IMR-90 (cell line): ENCODE data around the gene LIN52. TPM values are rescaled to one million over a fixed set of nuclear protein-coding genes. Genes with fewer than 3 reads are reported as not detected.
A peak's percentile ranks its signal among the peaks of the same experiment; 100 is the strongest.

Source experiments
- ATAC-seq: fragments of 200-7000 bp; cut with Tn5 transposase; 2 replicates; pipeline ENCODE4 v1.9.1; 2020; ENCODE audit warnings: low read depth, mild to moderate bottlenecking, moderate library complexity
- BruUV-seq: library from RNA; stranded (reverse); fragments of 400-500 nt; replicated peaks from 2 replicates; lab custom pipeline; 2021; lab: Mats Ljungman, UMichigan
- CTCF ChIA-PET: fragments of 300-600 bp; formaldehyde crosslinking; extraction: SDS; loops from one replicate; lab custom pipeline; 2021; ENCODE audit warnings: antibody characterized with exemption; lab: Yijun Ruan, JAX
- POLR2A ChIA-PET: fragments of 300-600 bp; sonication (Branson Sonifier 250); formaldehyde crosslinking; loops from one replicate; lab custom pipeline; 2022; ENCODE audit warnings: antibody characterized with exemption; ENCODE audit not compliant: unreplicated experiment; lab: Charles Lee
- DNase-seq: peaks from one replicate; pipeline ENCODE4 v3.0.0; 2013
- H2AFZ ChIP-seq: replicated peaks from 2 replicates; pipeline ENCODE3; 2013; ENCODE audit warnings: low read length, mild to moderate bottlenecking; ENCODE audit not compliant: poor library complexity
- H2AK5ac ChIP-seq: 2 replicates; pipeline ENCODE4 v1.6.1; 2013; ENCODE audit warnings: low read depth, low read length, inconsistent platforms
- H2AK9ac ChIP-seq: replicated peaks from 2 replicates; pipeline ENCODE3; 2013; ENCODE audit warnings: mild to moderate bottlenecking, low read depth, low read length, moderate library complexity; ENCODE audit not compliant: poor library complexity
- H2BK120ac ChIP-seq: 2 replicates; pipeline ENCODE4 v1.6.1; 2013; ENCODE audit warnings: low read depth, low read length, inconsistent platforms
- H2BK15ac ChIP-seq: 3 replicates; pipeline ENCODE4 v1.6.1; 2013; ENCODE audit warnings: low read depth, low read length, inconsistent platforms
- H2BK20ac ChIP-seq: 2 replicates; pipeline ENCODE4 v1.6.1; 2013; ENCODE audit warnings: low read depth, mild to moderate bottlenecking, inconsistent platforms, low read length, moderate library complexity
- H2BK5ac ChIP-seq: 2 replicates; pipeline ENCODE4 v1.6.1; 2013; ENCODE audit warnings: mild to moderate bottlenecking, low read depth, low read length, inconsistent platforms; ENCODE audit not compliant: poor library complexity, severe bottlenecking
- H3K14ac ChIP-seq: replicated peaks from 2 replicates; pipeline ENCODE4 v1.6.1; 2013; ENCODE audit warnings: low read depth, low read length, inconsistent platforms
- H3K18ac ChIP-seq: 2 replicates; pipeline ENCODE4 v1.6.1; 2013; ENCODE audit warnings: low read depth, low read length, control low read depth
- H3K23ac ChIP-seq: 2 replicates; pipeline ENCODE4 v1.6.1; 2013; ENCODE audit warnings: low read depth, low read length, inconsistent platforms
- H3K27ac ChIP-seq: 2 replicates; pipeline ENCODE4 v1.5.1; 2013; ENCODE audit warnings: mild to moderate bottlenecking, control low read depth, low read length; ENCODE audit not compliant: insufficient read depth
- H3K27me3 ChIP-seq: 2 replicates; pipeline ENCODE4 v1.6.1; 2013; ENCODE audit warnings: low read length; ENCODE audit not compliant: control insufficient read depth, insufficient read depth
- H3K36me3 ChIP-seq: 2 replicates; pipeline ENCODE4 v1.6.1; 2013; ENCODE audit warnings: low read length, mixed read lengths; ENCODE audit not compliant: control insufficient read depth, insufficient read depth
- H3K4ac ChIP-seq: 2 replicates; pipeline ENCODE4 v1.6.1; 2013; ENCODE audit warnings: low read depth, low read length, inconsistent platforms
- H3K4me1 ChIP-seq: 2 replicates; pipeline ENCODE4 v1.6.1; 2013; ENCODE audit warnings: low read length, mixed read lengths; ENCODE audit not compliant: control insufficient read depth, insufficient read depth
- H3K4me2 ChIP-seq: 2 replicates; pipeline ENCODE4 v1.6.1; 2013; ENCODE audit warnings: low read depth, mild to moderate bottlenecking, control low read depth, low read length, moderate library complexity
- H3K4me3 ChIP-seq: 2 replicates; pipeline ENCODE4 v1.5.1; 2013; ENCODE audit warnings: low read depth, mild to moderate bottlenecking, control low read depth, low read length, moderate library complexity; ENCODE audit not compliant: insufficient read depth
- H3K56ac ChIP-seq: 2 replicates; pipeline ENCODE4 v1.6.1; 2013; ENCODE audit warnings: low read length, inconsistent platforms; ENCODE audit not compliant: insufficient read depth; ENCODE audit errors: extremely low read depth
- H3K79me1 ChIP-seq, 2 experiments: 2 replicates each; pipeline ENCODE4 v1.6.1; 2013; ENCODE audit warnings: low read length in 2 of 2, inconsistent platforms in 1 of 2, low read depth in 1 of 2
- H3K9ac ChIP-seq: 2 replicates; pipeline ENCODE4 v1.6.1; 2013; ENCODE audit warnings: low read depth, low read length, control low read depth
- H3K9me1 ChIP-seq: 2 replicates; pipeline ENCODE4 v1.6.1; 2013; ENCODE audit warnings: low read length, inconsistent platforms; ENCODE audit not compliant: insufficient read depth
- H3K9me3 ChIP-seq: 2 replicates; pipeline ENCODE4 v1.6.1; 2013; ENCODE audit warnings: low read length; ENCODE audit not compliant: control insufficient read depth, insufficient read depth
- H4K20me1 ChIP-seq: 2 replicates; pipeline ENCODE4 v1.6.1; 2013; ENCODE audit warnings: low read length, inconsistent platforms; ENCODE audit not compliant: insufficient read depth
- H4K5ac ChIP-seq: 2 replicates; pipeline ENCODE4 v1.6.1; 2013; ENCODE audit warnings: mild to moderate bottlenecking, low read depth, low read length, control low read depth
- H4K8ac ChIP-seq, 2 experiments: 2 replicates each; pipeline ENCODE4 v1.6.1; 2013; ENCODE audit warnings: low read depth in 2 of 2, low read length in 2 of 2, control low read depth in 1 of 2, inconsistent platforms in 1 of 2
- H4K91ac ChIP-seq: 2 replicates; pipeline ENCODE4 v1.6.1; 2013; ENCODE audit warnings: low read depth, low read length, inconsistent platforms; ENCODE audit not compliant: insufficient read depth
- BHLHE40 ChIP-seq: fragments of 150-350 bp; IDR thresholded peaks from 2 replicates; pipeline ENCODE4 v1.6.1; 2016; ENCODE audit warnings: mild to moderate bottlenecking, low read depth, low read length
- CHD1 ChIP-seq: IDR thresholded peaks from 2 replicates; pipeline ENCODE4 v1.6.1; 2012; ENCODE audit warnings: low read depth, low read length, improper control_type of control experiment
- MAFK ChIP-seq: IDR thresholded peaks from 2 replicates; pipeline ENCODE4 v1.6.1; 2012; ENCODE audit warnings: low read depth, low read length, improper control_type of control experiment
- NFE2L2 ChIP-seq: fragments of 150-350 bp; IDR thresholded peaks from 2 replicates; pipeline ENCODE4 v1.6.1; 2016; ENCODE audit warnings: low read depth, mild to moderate bottlenecking, low read length
- POLR2A ChIP-seq: IDR thresholded peaks from 2 replicates; pipeline ENCODE4 v1.6.1; 2012; ENCODE audit warnings: mild to moderate bottlenecking, low read depth, low read length
- RCOR1 ChIP-seq: IDR thresholded peaks from 2 replicates; pipeline ENCODE4 v1.6.1; 2012; ENCODE audit warnings: mild to moderate bottlenecking, low read length, improper control_type of control experiment; ENCODE audit not compliant: insufficient replicate concordance
- RFX5 ChIP-seq: IDR thresholded peaks from 2 replicates; pipeline ENCODE4 v1.8.0; 2012; ENCODE audit warnings: low read depth, mild to moderate bottlenecking, low read length, moderate library complexity
- WGBS, 2 experiments: methylation state at CpG; one replicate each; pipeline versions ENCODE4 v1.1.5 to v1.1.7; 2013; ENCODE audit warnings: missing lambda C conversion rate in 2 of 2; ENCODE audit not compliant: insufficient read length in 1 of 2; ENCODE audit errors: extremely low coverage in 2 of 2; 5-methylcytosine and 5-hydroxymethylcytosine counted together
- dilution Hi-C: fragments of 300-500 bp; cut with HindIII; formaldehyde crosslinking; loops from one replicate; pipeline ENCODE4 v1.14.3; 2018; ENCODE audit warnings: low sequenced_read_pairs; ENCODE audit not compliant: unreplicated experiment
- in situ Hi-C: fragments of 300-500 bp; cut with MboI; formaldehyde crosslinking; loops from 3 replicates; pipeline ENCODE4 v1.14.3; 2019; ENCODE audit warnings: low sequenced_read_pairs, inconsistent platforms, mixed read lengths
- intact Hi-C: fragments of 100-400 bp; cut with micrococcal nuclease; formaldehyde crosslinking; loops from 2 replicates; pipeline ENCODE4 v1.10.0; 2022
- polyA plus RNA-seq, 3 experiments: library from polyadenylated mRNA; depleted of rRNA; stranded (reverse); fragments of >200 nt; gene quantifications; 2 replicates each; pipeline ENCODE4 v1.2.3, GENCODE V29; 2012; ENCODE audit warnings: low replicate concordance in 1 of 3
- total RNA-seq: library from RNA; depleted of rRNA; stranded (reverse); fragments of >200 nt; gene quantifications from 2 replicates; pipeline ENCODE4 v1.2.3, GENCODE V29; 2012
- TF ChIP-seq, protein P1 (sequence below): conservative IDR thresholded peaks from 2 replicates; pipeline ENCODE4 v1.5.1; 2012; ENCODE audit warnings: mild to moderate bottlenecking, low read depth, low read length, improper control_type of control experiment

Gene LIN52
- total and polyA plus RNA-seq, 2 of the 4 experiments (the other 2 are of a cell fraction), result 6.1 to 11.5 TPM

DNA sequence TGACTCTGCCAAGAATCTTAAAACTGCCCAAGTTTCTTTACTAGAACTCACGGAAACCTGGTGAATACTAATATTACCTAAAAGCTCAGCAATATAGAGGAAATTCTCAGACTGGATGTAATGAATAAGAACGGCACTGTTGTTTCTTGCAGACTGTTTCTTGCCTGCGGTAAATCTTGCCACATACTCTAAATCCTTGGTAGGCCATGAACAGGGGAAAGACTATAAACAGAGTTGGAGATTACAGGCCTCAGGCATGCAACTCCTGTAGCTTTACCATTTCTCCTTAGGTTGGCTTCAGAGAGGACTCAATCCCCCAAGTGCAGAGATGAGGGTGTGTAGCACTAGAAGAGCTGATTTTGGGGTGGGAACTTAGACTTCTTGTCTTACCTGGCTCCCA is 1.6 kb upstream of the LIN52 start:
- H4K91ac ChIP-seq, result no peak overlapping the region
- H3K56ac ChIP-seq, result no peak overlapping the region
- no peak overlapping the region for H3K27ac ChIP-seq
- WGBS, 2 experiments, result no CpG with 5 or more reads among the region's 3 CpGs
- no peaks in the 10 kb centered on the region for H4K20me1 ChIP-seq
- H3K4me3 ChIP-seq, result peak overlapping the region; percentile 68; the same call in 1 of the 2 replicates
- intact Hi-C loops (no loop called here), in situ Hi-C loops (no loop called here), dilution Hi-C loops (no loop called here)
- no peak overlapping the region for H2BK15ac ChIP-seq
- H4K8ac ChIP-seq, result no peak overlapping the region
- TF ChIP-seq NFE2L2 (no peak), MAFK (no peak), BHLHE40 (no peak), POLR2A (no peak), CHD1 (no peak), RFX5 (no peak), RCOR1 (no peak)
- TF ChIP-seq, protein P1, sequence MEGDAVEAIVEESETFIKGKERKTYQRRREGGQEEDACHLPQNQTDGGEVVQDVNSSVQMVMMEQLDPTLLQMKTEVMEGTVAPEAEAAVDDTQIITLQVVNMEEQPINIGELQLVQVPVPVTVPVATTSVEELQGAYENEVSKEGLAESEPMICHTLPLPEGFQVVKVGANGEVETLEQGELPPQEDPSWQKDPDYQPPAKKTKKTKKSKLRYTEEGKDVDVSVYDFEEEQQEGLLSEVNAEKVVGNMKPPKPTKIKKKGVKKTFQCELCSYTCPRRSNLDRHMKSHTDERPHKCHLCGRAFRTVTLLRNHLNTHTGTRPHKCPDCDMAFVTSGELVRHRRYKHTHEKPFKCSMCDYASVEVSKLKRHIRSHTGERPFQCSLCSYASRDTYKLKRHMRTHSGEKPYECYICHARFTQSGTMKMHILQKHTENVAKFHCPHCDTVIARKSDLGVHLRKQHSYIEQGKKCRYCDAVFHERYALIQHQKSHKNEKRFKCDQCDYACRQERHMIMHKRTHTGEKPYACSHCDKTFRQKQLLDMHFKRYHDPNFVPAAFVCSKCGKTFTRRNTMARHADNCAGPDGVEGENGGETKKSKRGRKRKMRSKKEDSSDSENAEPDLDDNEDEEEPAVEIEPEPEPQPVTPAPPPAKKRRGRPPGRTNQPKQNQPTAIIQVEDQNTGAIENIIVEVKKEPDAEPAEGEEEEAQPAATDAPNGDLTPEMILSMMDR, result no peak
- H2AK5ac ChIP-seq, result no peak overlapping the region
- ChIA-PET POLR2A (no interaction called here), CTCF (no interaction called here)
- no peak overlapping the region for H2BK5ac ChIP-seq
- no peak overlapping the region for H3K4ac ChIP-seq
- no peak overlapping the region for H2BK20ac ChIP-seq
- peaks cover 5 to 30% of the 10 kb centered on the region in 2 experiments; a peak in 3 of 4 replicates for H3K79me1 ChIP-seq
- H4K5ac ChIP-seq, result peak overlapping the region; percentile 8; the same call in 1 of the 2 replicates
- H3K9me3 ChIP-seq, result no peaks in the 10 kb centered on the region
- H3K4me2 ChIP-seq, result peak overlapping the region; percentile 79
- H3K23ac ChIP-seq, result no peak overlapping the region
- H3K18ac ChIP-seq, result no peak overlapping the region
- H3K14ac ChIP-seq, result no peak overlapping the region
- no peaks in the 10 kb centered on the region for H3K9me1 ChIP-seq
- H3K27me3 ChIP-seq, result no peaks in the 10 kb centered on the region
- H2AK9ac ChIP-seq, result no peak overlapping the region
- H3K4me1 ChIP-seq, result peaks cover 2% of the 10 kb centered on the region
- no peaks in the 10 kb centered on the region for H3K36me3 ChIP-seq
- no peak overlapping the region for H2AFZ ChIP-seq
- H3K9ac ChIP-seq, result peak overlapping the region; percentile 32; the same call in 1 of the 2 replicates
- BruUV-seq, result no TSS peak
- no peak overlapping the region for H2BK120ac ChIP-seq
- no peak for ATAC-seq
- DNase-seq, result peak; percentile 13
